GM23338 (cell line): ENCODE measurements around the gene ARMC5. TPM values are rescaled to one million over a fixed set of nuclear protein-coding genes. Genes with fewer than 3 reads are reported as not detected.

Experiments
- ATAC-seq: fragments of 200-7000 bp; cut with Tn5 transposase; 3 replicates; pipeline ENCODE4 v1.9.1; 2020
- DNase-seq: peaks from one replicate; pipeline ENCODE4 v3.0.0-alpha.2; 2015; ENCODE audit warnings: low spot score
- H2AFZ ChIP-seq: fragments of 200-600 bp; sonication (generic); 2 replicates; pipeline ENCODE4 v1.8.0; 2016; ENCODE audit warnings: antibody characterized with exemption, mild to moderate bottlenecking, moderate library complexity
- H3F3A ChIP-seq: fragments of 200-600 bp; sonication (generic); replicated peaks from 2 replicates; pipeline ENCODE4 v1.8.0; 2017; ENCODE audit warnings: antibody characterized with exemption, mixed run types, low read depth
- H3K27ac ChIP-seq: fragments of 200-600 bp; sonication (generic); 2 replicates; pipeline ENCODE4 v1.6.1; 2016; ENCODE audit warnings: low read depth
- H3K27me3 ChIP-seq: fragments of 200-600 bp; sonication (generic); 2 replicates; pipeline ENCODE4 v1.8.0; 2016; ENCODE audit warnings: mild to moderate bottlenecking, mixed run types, moderate library complexity; ENCODE audit not compliant: insufficient read depth
- H3K36me3 ChIP-seq: fragments of 200-600 bp; sonication (generic); 2 replicates; pipeline ENCODE4 v1.8.0; 2016; ENCODE audit warnings: mild to moderate bottlenecking; ENCODE audit not compliant: insufficient read depth
- H3K4me1 ChIP-seq: fragments of 200-600 bp; sonication (generic); 2 replicates; pipeline ENCODE4 v1.8.0; 2016; ENCODE audit warnings: mild to moderate bottlenecking, moderate library complexity; ENCODE audit not compliant: insufficient read depth
- H3K4me2 ChIP-seq: fragments of 200-600 bp; sonication (generic); 2 replicates; pipeline ENCODE4 v1.7.1; 2017; ENCODE audit warnings: mixed run types
- H3K4me3 ChIP-seq: fragments of 200-600 bp; sonication (generic); 2 replicates; pipeline ENCODE4 v1.6.1; 2016; ENCODE audit warnings: mixed run types
- H3K79me2 ChIP-seq: fragments of 200-600 bp; sonication (generic); replicated peaks from 2 replicates; pipeline ENCODE4 v1.8.0; 2017; ENCODE audit warnings: mild to moderate bottlenecking; ENCODE audit not compliant: insufficient read depth
- H3K9me2 ChIP-seq: fragments of 200-600 bp; sonication (generic); 2 replicates; pipeline ENCODE4 v1.8.0; 2017; ENCODE audit not compliant: insufficient read depth
- H4K20me1 ChIP-seq: fragments of 200-600 bp; sonication (generic); replicated peaks from 2 replicates; pipeline ENCODE4 v1.8.0; 2017; ENCODE audit warnings: mild to moderate bottlenecking; ENCODE audit not compliant: insufficient read depth
- H3K27ac Mint-ChIP-seq: 2 replicates; pipeline ENCODE4 v1.8.0; 2020; ENCODE audit warnings: inconsistent platforms, mild to moderate bottlenecking, moderate library complexity, mixed read lengths
- H3K27me3 Mint-ChIP-seq: 3 replicates; pipeline ENCODE4 v1.8.0; 2022; ENCODE audit warnings: low read depth, mild to moderate bottlenecking, moderate library complexity, mixed read lengths, inconsistent platforms; ENCODE audit not compliant: insufficient read depth, poor library complexity
- H3K36me3 Mint-ChIP-seq: 3 replicates; pipeline ENCODE4 v1.8.0; 2021; ENCODE audit warnings: low read depth, mild to moderate bottlenecking, inconsistent platforms, moderate library complexity, mixed read lengths
- H3K4me1 Mint-ChIP-seq: 3 replicates; pipeline ENCODE4 v1.8.0; 2020; ENCODE audit warnings: mild to moderate bottlenecking, inconsistent platforms, mixed read lengths
- H3K4me3 Mint-ChIP-seq: 3 replicates; pipeline ENCODE4 v1.8.0; 2021; ENCODE audit warnings: moderate library complexity, mild to moderate bottlenecking, inconsistent platforms, mixed read lengths
- H3K9me3 Mint-ChIP-seq: 3 replicates; pipeline ENCODE4 v1.8.0; 2020; ENCODE audit warnings: moderate library complexity, mild to moderate bottlenecking, inconsistent platforms, mixed read lengths
- CREB1 ChIP-seq: fragments of 250-450 bp; sonication (Bioruptor Pico); IDR thresholded peaks from 2 replicates; pipeline ENCODE4 v1.5.0; 2020; ENCODE audit warnings: low read depth, mild to moderate bottlenecking, moderate library complexity
- CTCF ChIP-seq, 2 experiments: fragments of 200-600 bp in 1 of 2; sonication (generic) in 1 of 2; conservative IDR thresholded peaks; 2 replicates each; pipeline versions ENCODE4 v1.5.1 to v1.6.1; 2016 to 2017; ENCODE audit warnings: antibody characterized with exemption in 2 of 2, low read depth in 2 of 2, mild to moderate bottlenecking in 2 of 2, moderate library complexity in 1 of 2
- EZH2 ChIP-seq: fragments of 200-600 bp; sonication (generic); IDR thresholded peaks from one replicate; pipeline ENCODE4 v1.8.0; 2017; ENCODE audit warnings: antibody characterized with exemption, mild to moderate bottlenecking, low read depth; ENCODE audit not compliant: unreplicated experiment
- EZH2phosphoT487 ChIP-seq: fragments of 200-600 bp; sonication (generic); IDR thresholded peaks from one replicate; pipeline ENCODE4 v1.8.1; 2018; ENCODE audit warnings: antibody characterized with exemption; ENCODE audit not compliant: unreplicated experiment
- JUNB ChIP-seq: IDR thresholded peaks from one replicate; pipeline ENCODE4 v1.6.1; 2016; ENCODE audit warnings: antibody characterized with exemption; ENCODE audit not compliant: unreplicated experiment
- NANOG ChIP-seq: IDR thresholded peaks from 2 replicates; pipeline ENCODE4 v1.6.1; 2016; ENCODE audit warnings: antibody characterized with exemption, borderline replicate concordance
- REST ChIP-seq: IDR thresholded peaks from one replicate; pipeline ENCODE4 v1.6.1; 2018; ENCODE audit warnings: antibody characterized with exemption; ENCODE audit not compliant: unreplicated experiment
- ZNF114 ChIP-seq: fragments of 250-450 bp; sonication (Bioruptor Pico); IDR thresholded peaks from 2 replicates; pipeline ENCODE4 v1.5.0; 2020; ENCODE audit warnings: mild to moderate bottlenecking, moderate library complexity
- ZNF331 ChIP-seq: fragments of 250-450 bp; sonication (Bioruptor Pico); IDR thresholded peaks from 2 replicates; pipeline ENCODE4 v1.5.0; 2020; ENCODE audit warnings: low read depth, mild to moderate bottlenecking, moderate library complexity
- polyA plus RNA-seq: library from polyadenylated mRNA; unstranded; fragments of >200 nt; fragmentation: Nextera tagmentation; extraction: Ambion mirVana; gene quantifications from 2 replicates; pipeline ENCODE4 v1.2.1, GENCODE V29; 2016
- total RNA-seq: library from RNA; depleted of rRNA; stranded (reverse); fragments of >200 nt; shearing (Covaris generic); gene quantifications from 2 replicates; pipeline ENCODE4 v1.2.3, GENCODE V29; 2014
- TF ChIP-seq, protein P1 (sequence below): IDR thresholded peaks from 2 replicates; pipeline ENCODE4 v1.6.1; 2016; ENCODE audit warnings: antibody characterized with exemption
- TF ChIP-seq, protein P2 (sequence below): fragments of 250-450 bp; sonication (Bioruptor Pico); IDR thresholded peaks from 2 replicates; pipeline ENCODE4 v1.5.0; 2020; ENCODE audit warnings: mild to moderate bottlenecking, moderate library complexity

Gene ARMC5
- total and polyA plus RNA-seq, 2 experiments from 2014 or later = 5.9 to 11.3 TPM

- Mint-ChIP-seq H3K27ac (no peak overlapping the region), H3K9me3 (peaks cover 13% of the 10 kb centered on the region; the same call in 2 of the 3 replicates), H3K36me3 (peaks cover 4% of the 10 kb centered on the region; the same call in 1 of the 3 replicates), H3K27me3 (peaks cover 26% of the 10 kb centered on the region), H3K4me1 (peaks cover 4% of the 10 kb centered on the region; the same call in 2 of the 3 replicates), H3K4me3 (no peak overlapping the region)
- H3K27me3 ChIP-seq = peaks cover 46% of the 10 kb centered on the region
- no peaks in the 10 kb centered on the region for H3K36me3 ChIP-seq
- no peaks in the 10 kb centered on the region for H3K9me2 ChIP-seq
- peak; percentile 55 for DNase-seq
- 0 out of 2 replicates have a peak, but pooled peaks cover 2% of the 10 kb centered on the region for H4K20me1 ChIP-seq
- H3K4me2 ChIP-seq = peak overlapping the region; percentile 66
- TF ChIP-seq CTCF (conservative IDR thresholded peaks at IDR 0.05; ENCODE audit: low read depth in 2 of 2) (no peak), REST (no peak), ZNF331 (CRISPR knock-in tag) (no peak), NANOG (no peak), ZNF114 (no peak), EZH2 (no peak), JUNB (no peak), CREB1 (CRISPR knock-in tag) (no peak), EZH2phosphoT487 (no peak)
- TF ChIP-seq, protein P1, sequence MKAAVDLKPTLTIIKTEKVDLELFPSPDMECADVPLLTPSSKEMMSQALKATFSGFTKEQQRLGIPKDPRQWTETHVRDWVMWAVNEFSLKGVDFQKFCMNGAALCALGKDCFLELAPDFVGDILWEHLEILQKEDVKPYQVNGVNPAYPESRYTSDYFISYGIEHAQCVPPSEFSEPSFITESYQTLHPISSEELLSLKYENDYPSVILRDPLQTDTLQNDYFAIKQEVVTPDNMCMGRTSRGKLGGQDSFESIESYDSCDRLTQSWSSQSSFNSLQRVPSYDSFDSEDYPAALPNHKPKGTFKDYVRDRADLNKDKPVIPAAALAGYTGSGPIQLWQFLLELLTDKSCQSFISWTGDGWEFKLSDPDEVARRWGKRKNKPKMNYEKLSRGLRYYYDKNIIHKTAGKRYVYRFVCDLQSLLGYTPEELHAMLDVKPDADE = no peak
- TF ChIP-seq, protein P2, sequence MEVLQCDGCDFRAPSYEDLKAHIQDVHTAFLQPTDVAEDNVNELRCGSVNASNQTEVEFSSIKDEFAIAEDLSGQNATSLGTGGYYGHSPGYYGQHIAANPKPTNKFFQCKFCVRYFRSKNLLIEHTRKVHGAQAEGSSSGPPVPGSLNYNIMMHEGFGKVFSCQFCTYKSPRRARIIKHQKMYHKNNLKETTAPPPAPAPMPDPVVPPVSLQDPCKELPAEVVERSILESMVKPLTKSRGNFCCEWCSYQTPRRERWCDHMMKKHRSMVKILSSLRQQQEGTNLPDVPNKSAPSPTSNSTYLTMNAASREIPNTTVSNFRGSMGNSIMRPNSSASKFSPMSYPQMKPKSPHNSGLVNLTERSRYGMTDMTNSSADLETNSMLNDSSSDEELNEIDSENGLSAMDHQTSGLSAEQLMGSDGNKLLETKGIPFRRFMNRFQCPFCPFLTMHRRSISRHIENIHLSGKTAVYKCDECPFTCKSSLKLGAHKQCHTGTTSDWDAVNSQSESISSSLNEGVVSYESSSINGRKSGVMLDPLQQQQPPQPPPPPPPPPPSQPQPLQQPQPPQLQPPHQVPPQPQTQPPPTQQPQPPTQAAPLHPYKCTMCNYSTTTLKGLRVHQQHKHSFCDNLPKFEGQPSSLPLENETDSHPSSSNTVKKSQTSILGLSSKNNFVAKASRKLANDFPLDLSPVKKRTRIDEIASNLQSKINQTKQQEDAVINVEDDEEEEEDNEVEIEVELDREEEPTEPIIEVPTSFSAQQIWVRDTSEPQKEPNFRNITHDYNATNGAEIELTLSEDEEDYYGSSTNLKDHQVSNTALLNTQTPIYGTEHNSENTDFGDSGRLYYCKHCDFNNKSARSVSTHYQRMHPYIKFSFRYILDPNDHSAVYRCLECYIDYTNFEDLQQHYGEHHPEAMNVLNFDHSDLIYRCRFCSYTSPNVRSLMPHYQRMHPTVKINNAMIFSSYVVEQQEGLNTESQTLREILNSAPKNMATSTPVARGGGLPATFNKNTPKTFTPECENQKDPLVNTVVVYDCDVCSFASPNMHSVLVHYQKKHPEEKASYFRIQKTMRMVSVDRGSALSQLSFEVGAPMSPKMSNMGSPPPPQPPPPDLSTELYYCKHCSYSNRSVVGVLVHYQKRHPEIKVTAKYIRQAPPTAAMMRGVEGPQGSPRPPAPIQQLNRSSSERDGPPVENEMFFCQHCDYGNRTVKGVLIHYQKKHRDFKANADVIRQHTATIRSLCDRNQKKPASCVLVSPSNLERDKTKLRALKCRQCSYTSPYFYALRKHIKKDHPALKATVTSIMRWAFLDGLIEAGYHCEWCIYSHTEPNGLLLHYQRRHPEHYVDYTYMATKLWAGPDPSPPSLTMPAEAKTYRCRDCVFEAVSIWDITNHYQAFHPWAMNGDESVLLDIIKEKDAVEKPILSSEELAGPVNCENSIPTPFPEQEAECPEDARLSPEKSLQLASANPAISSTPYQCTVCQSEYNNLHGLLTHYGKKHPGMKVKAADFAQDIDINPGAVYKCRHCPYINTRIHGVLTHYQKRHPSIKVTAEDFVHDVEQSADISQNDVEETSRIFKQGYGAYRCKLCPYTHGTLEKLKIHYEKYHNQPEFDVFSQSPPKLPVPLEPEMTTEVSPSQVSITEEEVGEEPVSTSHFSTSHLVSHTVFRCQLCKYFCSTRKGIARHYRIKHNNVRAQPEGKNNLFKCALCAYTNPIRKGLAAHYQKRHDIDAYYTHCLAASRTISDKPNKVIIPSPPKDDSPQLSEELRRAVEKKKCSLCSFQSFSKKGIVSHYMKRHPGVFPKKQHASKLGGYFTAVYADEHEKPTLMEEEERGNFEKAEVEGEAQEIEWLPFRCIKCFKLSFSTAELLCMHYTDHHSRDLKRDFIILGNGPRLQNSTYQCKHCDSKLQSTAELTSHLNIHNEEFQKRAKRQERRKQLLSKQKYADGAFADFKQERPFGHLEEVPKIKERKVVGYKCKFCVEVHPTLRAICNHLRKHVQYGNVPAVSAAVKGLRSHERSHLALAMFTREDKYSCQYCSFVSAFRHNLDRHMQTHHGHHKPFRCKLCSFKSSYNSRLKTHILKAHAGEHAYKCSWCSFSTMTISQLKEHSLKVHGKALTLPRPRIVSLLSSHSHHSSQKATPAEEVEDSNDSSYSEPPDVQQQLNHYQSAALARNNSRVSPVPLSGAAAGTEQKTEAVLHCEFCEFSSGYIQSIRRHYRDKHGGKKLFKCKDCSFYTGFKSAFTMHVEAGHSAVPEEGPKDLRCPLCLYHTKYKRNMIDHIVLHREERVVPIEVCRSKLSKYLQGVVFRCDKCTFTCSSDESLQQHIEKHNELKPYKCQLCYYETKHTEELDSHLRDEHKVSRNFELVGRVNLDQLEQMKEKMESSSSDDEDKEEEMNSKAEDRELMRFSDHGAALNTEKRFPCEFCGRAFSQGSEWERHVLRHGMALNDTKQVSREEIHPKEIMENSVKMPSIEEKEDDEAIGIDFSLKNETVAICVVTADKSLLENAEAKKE (CRISPR knock-in tag) = no peak
- no peaks in the 10 kb centered on the region for H3F3A ChIP-seq
- H3K4me3 ChIP-seq = peak overlapping the region; percentile 46
- H3K4me1 ChIP-seq = no peaks in the 10 kb centered on the region
- ATAC-seq = peak; percentile 44
- no peak overlapping the region for H3K27ac ChIP-seq
- peak overlapping the region; percentile 83; the same call in 1 of the 2 replicates for H2AFZ ChIP-seq
- H3K79me2 ChIP-seq = no peaks in the 10 kb centered on the region
Measured at GRCh38 chr16:31427441-31428278, 31.6 kb upstream of the ARMC5 start.
